HCT116 (cell line): ENCODE measurements around the gene PNKP.
A peak's percentile ranks its signal among the peaks of the same experiment; 100 is the strongest.

Experiments
- CBX3 ChIP-seq: IDR thresholded peaks from 2 replicates; pipeline ENCODE4 v1.6.1; 2012; ENCODE audit warnings: low read depth
- CTCF ChIP-seq, 3 experiments: fragments of 200-600 bp in 1 of 3; sonication (generic) in 1 of 3; IDR thresholded peaks in 2 of 3; conservative IDR thresholded peaks in 1 of 3; 2 replicates each; pipeline ENCODE4 v1.5.1; 2012 to 2017; ENCODE audit warnings: low read depth in 2 of 3, low read length in 2 of 3, antibody characterized with exemption in 1 of 3, borderline replicate concordance in 1 of 3, control low read depth in 1 of 3, mild to moderate bottlenecking in 1 of 3, mixed read lengths in 1 of 3, mixed run types in 1 of 3, moderate library complexity in 1 of 3; ENCODE audit not compliant: insufficient read depth in 1 of 3
- EZH2 ChIP-seq: fragments of 200-600 bp; sonication (generic); IDR thresholded peaks from 2 replicates; pipeline ENCODE4 v1.6.1; 2017; ENCODE audit warnings: antibody characterized with exemption, mixed run types
- JUND ChIP-seq: IDR thresholded peaks from 2 replicates; pipeline ENCODE4 v1.6.1; 2012
- MAX ChIP-seq: IDR thresholded peaks from 2 replicates; pipeline ENCODE4 v1.6.1; 2012
- POLR2A ChIP-seq: IDR thresholded peaks from 2 replicates; pipeline ENCODE4 v1.7.0; 2011; ENCODE audit warnings: borderline replicate concordance; ENCODE audit not compliant: insufficient read depth, insufficient read length; ENCODE audit errors: extremely low read depth
- POLR2AphosphoS5 ChIP-seq: IDR thresholded peaks from 2 replicates; pipeline ENCODE4 v1.6.1; 2011; ENCODE audit warnings: mild to moderate bottlenecking, low read depth, low read length, moderate library complexity
- RAD21 ChIP-seq: IDR thresholded peaks from 2 replicates; pipeline ENCODE4 v1.6.1; 2012; ENCODE audit warnings: low read depth, mild to moderate bottlenecking
- REST ChIP-seq: IDR thresholded peaks from 2 replicates; pipeline ENCODE4 v1.6.1; 2012; ENCODE audit warnings: low read depth

GRCh38 chr19:49860336-49861102 lies 6.9 kb downstream of the PNKP start:
- TF ChIP-seq POLR2A = no peak
- no peak for TF ChIP-seq CTCF (IDR thresholded peaks at IDR 0.05 in 2 of 3, conservative IDR thresholded peaks at IDR 0.05 in 1 of 3; ENCODE audit: borderline replicate concordance in 1 of 3, insufficient read depth in 1 of 3, low read depth in 2 of 3, low read length in 2 of 3)
- TF ChIP-seq MAX = no peak
- TF ChIP-seq JUND = no peak
- peak; percentile 18; the same call in 1 of the 2 replicates for TF ChIP-seq POLR2AphosphoS5
- no peak for TF ChIP-seq REST
- TF ChIP-seq RAD21 = no peak
- TF ChIP-seq CBX3 = no peak
- no peak for TF ChIP-seq EZH2
